IPS-11a (cell line): Measurements from ENCODE around the gene RECQL5.

Source experiments
- H3K4me3 ChIP-seq: one replicate; pipeline ENCODE4 v1.5.1; 2013; ENCODE audit warnings: low read depth, low read length, control low read depth

Gene RECQL5

GRCh38 chr17:75666959-75667790, at the start of gene RECQL5, which contains the start of gene SAP30BP:
TSS of gene RECQL5 (minus strand) at chr17:75667154. CDS start at chr17:75666557, 597 bp downstream.
TSS of gene SAP30BP (plus strand) at chr17:75667338. CDS start at chr17:75667373, 35 bp downstream.
- peak within 1 kb of the TSS; percentile 99 for H3K4me3 ChIP-seq

- H3K4me3 ChIP-seq, result no peak overlapping the region
These were observed 45.5 kb upstream of the RECQL5 start for GRCh38 chr17:75712446-75712845.

GRCh38 chr17:75707079-75707571, 40.2 kb upstream of the RECQL5 start:
- no peak overlapping the region for H3K4me3 ChIP-seq

- no peak overlapping the region for H3K4me3 ChIP-seq
These were observed 39.2 kb upstream of the RECQL5 start for GRCh38 chr17:75706042-75706728.

- H3K4me3 ChIP-seq, result no peak overlapping the region
These were observed 38.3 kb upstream of the RECQL5 start for GRCh38 chr17:75704963-75705875.

- H3K4me3 ChIP-seq, result no peak overlapping the region
These were observed 36.6 kb upstream of the RECQL5 start for GRCh38 chr17:75703591-75703990.

GRCh38 chr17:75703191-75703590, 36.2 kb upstream of the RECQL5 start:
- H3K4me3 ChIP-seq, result no peak overlapping the region

GRCh38 chr17:75701288-75701687, 34.3 kb upstream of the RECQL5 start:
- no peak overlapping the region for H3K4me3 ChIP-seq

- H3K4me3 ChIP-seq, result no peak overlapping the region
These were observed 31.7 kb upstream of the RECQL5 start for GRCh38 chr17:75698659-75699058.

- H3K4me3 ChIP-seq, result no peak overlapping the region
These were observed 30.8 kb upstream of the RECQL5 start for GRCh38 chr17:75697651-75698291.

GRCh38 chr17:75695830-75696271, 28.9 kb upstream of the RECQL5 start:
- no peak overlapping the region for H3K4me3 ChIP-seq

GRCh38 chr17:75695141-75695829, 28.3 kb upstream of the RECQL5 start:
- H3K4me3 ChIP-seq, result no peak overlapping the region

GRCh38 chr17:75694536-75694935, 27.6 kb upstream of the RECQL5 start:
- no peak overlapping the region for H3K4me3 ChIP-seq

GRCh38 chr17:75693500-75694481, 26.8 kb upstream of the RECQL5 start:
- H3K4me3 ChIP-seq, result no peak overlapping the region

- H3K4me3 ChIP-seq, result no peak overlapping the region
These were observed 26.0 kb upstream of the RECQL5 start for GRCh38 chr17:75692976-75693375.

- no peak overlapping the region for H3K4me3 ChIP-seq
These were observed 25.1 kb upstream of the RECQL5 start for GRCh38 chr17:75691801-75692626.

GRCh38 chr17:75691371-75691791, 24.4 kb upstream of the RECQL5 start:
- H3K4me3 ChIP-seq, result no peak overlapping the region

- no peak overlapping the region for H3K4me3 ChIP-seq
These were observed 22.5 kb upstream of the RECQL5 start for GRCh38 chr17:75689441-75689873.
